Fibroblast of lung (primary cell): Measurements from ENCODE around the gene SOCS2.

Experiments used
- EZH2 ChIP-seq: IDR thresholded peaks from 2 replicates; pipeline ENCODE4 v1.5.1; 2012; ENCODE audit warnings: low read length, control low read depth, mild to moderate bottlenecking; ENCODE audit errors: missing control alignments
- TF ChIP-seq, protein P1 (sequence below), 2 donors: IDR thresholded peaks in 1 of 2; conservative IDR thresholded peaks in 1 of 2; 1 replicate in 1 of 2; 2 replicates in 1 of 2; pipeline ENCODE4 v1.5.1; 2011 to 2012; ENCODE audit warnings: low read length in 2 of 2, control low read depth in 1 of 2, inconsistent platforms in 1 of 2, low read depth in 1 of 2, mild to moderate bottlenecking in 1 of 2

DNA sequence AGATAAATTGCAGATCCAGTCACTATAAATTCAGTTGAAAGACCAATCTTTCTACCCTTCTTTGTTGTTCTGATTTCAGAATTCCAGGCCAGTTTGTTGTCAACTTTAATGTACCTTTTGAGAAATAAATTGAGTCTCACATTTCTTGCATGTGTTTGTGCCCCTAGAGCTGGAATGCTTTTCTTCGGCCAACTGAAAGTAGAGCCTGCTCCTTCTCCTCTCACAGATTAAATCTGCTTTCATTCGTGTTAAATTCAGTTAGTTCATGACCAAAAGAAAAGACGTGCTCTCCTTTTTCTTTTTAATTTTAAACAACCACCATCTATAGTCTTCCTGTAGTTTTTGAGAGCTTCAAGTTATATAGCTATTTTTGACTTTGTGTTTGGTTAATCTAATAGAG, 22.9 kb downstream of the SOCS2 start:
- TF ChIP-seq, protein P1, sequence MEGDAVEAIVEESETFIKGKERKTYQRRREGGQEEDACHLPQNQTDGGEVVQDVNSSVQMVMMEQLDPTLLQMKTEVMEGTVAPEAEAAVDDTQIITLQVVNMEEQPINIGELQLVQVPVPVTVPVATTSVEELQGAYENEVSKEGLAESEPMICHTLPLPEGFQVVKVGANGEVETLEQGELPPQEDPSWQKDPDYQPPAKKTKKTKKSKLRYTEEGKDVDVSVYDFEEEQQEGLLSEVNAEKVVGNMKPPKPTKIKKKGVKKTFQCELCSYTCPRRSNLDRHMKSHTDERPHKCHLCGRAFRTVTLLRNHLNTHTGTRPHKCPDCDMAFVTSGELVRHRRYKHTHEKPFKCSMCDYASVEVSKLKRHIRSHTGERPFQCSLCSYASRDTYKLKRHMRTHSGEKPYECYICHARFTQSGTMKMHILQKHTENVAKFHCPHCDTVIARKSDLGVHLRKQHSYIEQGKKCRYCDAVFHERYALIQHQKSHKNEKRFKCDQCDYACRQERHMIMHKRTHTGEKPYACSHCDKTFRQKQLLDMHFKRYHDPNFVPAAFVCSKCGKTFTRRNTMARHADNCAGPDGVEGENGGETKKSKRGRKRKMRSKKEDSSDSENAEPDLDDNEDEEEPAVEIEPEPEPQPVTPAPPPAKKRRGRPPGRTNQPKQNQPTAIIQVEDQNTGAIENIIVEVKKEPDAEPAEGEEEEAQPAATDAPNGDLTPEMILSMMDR (conservative IDR thresholded peaks at IDR 0.05 in 1 of 2, IDR thresholded peaks at IDR 0.05 in 1 of 2; ENCODE audit: low read depth in 1 of 2, low read length in 2 of 2): no peak
- TF ChIP-seq EZH2: no peak
